Measurements from ENCODE around the gene MT1G.

MT1G gene

GRCh38 chr16:56641166-56641565, 26.7 kb downstream of the MT1G start:
- TF ChIP-seq EGR1 (IDR thresholded peaks at IDR 0.05) (no peak), EP300 (IDR thresholded peaks at IDR 0.05; ENCODE audit: borderline replicate concordance) (no peak), ZBTB7A (IDR thresholded peaks at IDR 0.05; ENCODE audit: low read depth) (no peak), NFIC (IDR thresholded peaks at IDR 0.05) (no peak)

GRCh38 chr16:56640076-56640475, 27.8 kb downstream of the MT1G start:
- TF ChIP-seq REST (IDR thresholded peaks at IDR 0.05; ENCODE audit: low read depth) (no peak), CREB1 (IDR thresholded peaks at IDR 0.05; ENCODE audit: low read depth) (no peak), ZBTB7A (IDR thresholded peaks at IDR 0.05; ENCODE audit: low read depth) (no peak), TAF1 (IDR thresholded peaks at IDR 0.05; ENCODE audit: low read depth) (no peak), MAX (IDR thresholded peaks at IDR 0.05) (no peak), YY1 (IDR thresholded peaks at IDR 0.05; ENCODE audit: low read depth) (no peak), FOXM1 (IDR thresholded peaks at IDR 0.05; ENCODE audit: borderline replicate concordance, low read depth) (no peak), EP300 (IDR thresholded peaks at IDR 0.05; ENCODE audit: borderline replicate concordance) (no peak), CEBPB (IDR thresholded peaks at IDR 0.05) (no peak)

- no peak for TF ChIP-seq NFIC (IDR thresholded peaks at IDR 0.05)
- TF ChIP-seq CEBPB (IDR thresholded peaks at IDR 0.05): no peak
- no peak for TF ChIP-seq RAD21 (IDR thresholded peaks at IDR 0.05; ENCODE audit: low read depth)
- no peak for TF ChIP-seq USF1 (IDR thresholded peaks at IDR 0.05)
- TF ChIP-seq FOXM1 (IDR thresholded peaks at IDR 0.05; ENCODE audit: borderline replicate concordance, low read depth): no peak
- TF ChIP-seq YY1 (IDR thresholded peaks at IDR 0.05; ENCODE audit: low read depth): no peak
- no peak for TF ChIP-seq TAF1 (IDR thresholded peaks at IDR 0.05; ENCODE audit: low read depth)
- TF ChIP-seq REST (IDR thresholded peaks at IDR 0.05; ENCODE audit: low read depth): no peak
- TF ChIP-seq MAX (IDR thresholded peaks at IDR 0.05): no peak
These were observed 28.8 kb downstream of the MT1G start for GRCh38 chr16:56639045-56639444.

GRCh38 chr16:56637814-56638750, 29.8 kb downstream of the MT1G start, which contains the start of gene MT1A:
MT1A (plus strand) TSS chr16:56638666; CDS start chr16:56638739, 73 bp downstream.
- TF ChIP-seq NFIC (IDR thresholded peaks at IDR 0.05) (no peak), FOXM1 (IDR thresholded peaks at IDR 0.05; ENCODE audit: borderline replicate concordance, low read depth) (no peak), MAX (IDR thresholded peaks at IDR 0.05) (no peak), ZBTB7A (IDR thresholded peaks at IDR 0.05; ENCODE audit: low read depth) (no peak), TEAD4 (IDR thresholded peaks at IDR 0.05) (no peak), USF1 (IDR thresholded peaks at IDR 0.05) (no peak), YY1 (IDR thresholded peaks at IDR 0.05; ENCODE audit: low read depth) (no peak), CEBPB (IDR thresholded peaks at IDR 0.05) (no peak), TAF1 (IDR thresholded peaks at IDR 0.05; ENCODE audit: low read depth) (no peak), EP300 (IDR thresholded peaks at IDR 0.05; ENCODE audit: borderline replicate concordance) (no peak), CREB1 (IDR thresholded peaks at IDR 0.05; ENCODE audit: low read depth) (no peak), RAD21 (IDR thresholded peaks at IDR 0.05; ENCODE audit: low read depth) (no peak), TCF12 (IDR thresholded peaks at IDR 0.05; ENCODE audit: low read depth) (no peak), EGR1 (IDR thresholded peaks at IDR 0.05) (no peak), REST (IDR thresholded peaks at IDR 0.05; ENCODE audit: low read depth) (no peak)

All from Ishikawa (cell line).